Chondrocyte (in vitro differentiated cells): Measurements from ENCODE around the gene GCDH. TPM values are rescaled to one million over a fixed set of nuclear protein-coding genes. Genes with fewer than 3 reads are reported as not detected.

Experiments
- DNase-seq: peaks from one replicate; pipeline ENCODE4 v3.0.0; 2021; ENCODE audit warnings: mixed read lengths, low spot score
- H3K27ac Mint-ChIP-seq: one replicate; pipeline ENCODE4 v1.8.0; 2021; ENCODE audit warnings: mild to moderate bottlenecking, moderate library complexity, mixed read lengths; ENCODE audit not compliant: unreplicated experiment
- H3K27me3 Mint-ChIP-seq: 2 replicates; pipeline ENCODE4 v1.8.0; 2021; ENCODE audit warnings: low read depth, mixed read lengths
- H3K36me3 Mint-ChIP-seq: 2 replicates; pipeline ENCODE4 v1.8.0; 2021; ENCODE audit warnings: low read depth, mixed read lengths
- H3K4me1 Mint-ChIP-seq: 2 replicates; pipeline ENCODE4 v1.8.0; 2021; ENCODE audit warnings: low read depth, mild to moderate bottlenecking, mixed read lengths
- H3K4me3 Mint-ChIP-seq: one replicate; pipeline ENCODE4 v1.8.0; 2021; ENCODE audit warnings: mild to moderate bottlenecking, moderate library complexity, mixed read lengths; ENCODE audit not compliant: unreplicated experiment
- H3K9me3 Mint-ChIP-seq: 2 replicates; pipeline ENCODE4 v1.8.0; 2021; ENCODE audit warnings: low read depth, mixed read lengths
- CTCF ChIP-seq: fragments of 200-600 bp; sonication (generic); IDR thresholded peaks from 2 replicates; pipeline ENCODE4 v1.5.0; 2021; ENCODE audit warnings: antibody characterized with exemption, mild to moderate bottlenecking, moderate library complexity
- microRNA-seq: library from miRNA; unstranded; fragments of <30 nt; microRNA quantifications from one replicate; pipeline ENCODE4 v1.2.0, GENCODE V29; 2020; ENCODE audit warnings: borderline number of aligned reads
- total RNA-seq: library from RNA; stranded (reverse); gene quantifications from 3 replicates; pipeline ENCODE4 v1.2.1, GENCODE V29; 2021

GCDH gene
- total RNA-seq, 1 donor from 2014 or later: 13.2 TPM

GRCh38 chr19:12948612-12949362, 57.8 kb downstream of the GCDH start:
- Mint-ChIP-seq H3K9me3 (no peaks in the 10 kb centered on the region), H3K36me3 (peaks cover 24% of the 10 kb centered on the region), H3K27ac (no peak overlapping the region), H3K4me3 (no peak overlapping the region), H3K4me1 (peaks cover 57% of the 10 kb centered on the region), H3K27me3 (no peaks in the 10 kb centered on the region)
- TF ChIP-seq CTCF: no peak
- no peak for DNase-seq

Small RNAs within 50 kb of the gene (microRNA-seq; reads per million reads assigned to microRNA genes)
- gene MIR5695 (not detected), gene MIR6515 (2.8 reads per million), gene MIR6794 (not detected)

Other genes with a start within 250 kb of the GCDH start
- gene MAN2B1, start 224.4 kb upstream of the GCDH start, total RNA-seq: 86.6 to 104 TPM (median 99.5 TPM) in 3 replicates
- 9.6 to 13.5 TPM (median 12.7 TPM) in 3 replicates for gene WDR83, start 224.4 kb upstream of the GCDH start, total RNA-seq
- 37.8 to 48.8 TPM (median 47.5 TPM) in 3 replicates for gene DHPS, start 209.3 kb upstream of the GCDH start, total RNA-seq
- gene GNG14, start 203.2 kb upstream of the GCDH start, total RNA-seq: not detected in 3 replicates
- gene FBXW9, start 194.5 kb upstream of the GCDH start, total RNA-seq: 5.0 to 11.7 TPM (median 5.2 TPM) in 3 replicates
- gene TNPO2, start 167.2 kb upstream of the GCDH start, total RNA-seq: 64.5 to 82.7 TPM (median 71.8 TPM) in 3 replicates
- 132 to 145 TPM (median 137 TPM) in 3 replicates for gene TRIR, start 156.5 kb upstream of the GCDH start, total RNA-seq
- gene GET3, start 153.7 kb upstream of the GCDH start, total RNA-seq: 44.2 to 57.0 TPM (median 48.8 TPM) in 3 replicates
- not detected in 3 replicates for gene BEST2, start 139.4 kb upstream of the GCDH start, total RNA-seq
- gene HOOK2, start 115.6 kb upstream of the GCDH start, total RNA-seq: 26.8 to 34.0 TPM (median 30.5 TPM) in 3 replicates
- 99.0 to 129 TPM (median 122 TPM) in 3 replicates for gene JUNB, start 99.7 kb upstream of the GCDH start, total RNA-seq
- 184 to 211 TPM (median 190 TPM) in 3 replicates for gene PRDX2, start 89.4 kb upstream of the GCDH start, total RNA-seq
- 3.6 to 5.4 TPM (median 4.5 TPM) in 3 replicates for gene THSD8, start 89.1 kb upstream of the GCDH start, total RNA-seq
- gene RNASEH2A, start 84.6 kb upstream of the GCDH start, total RNA-seq: 9.9 to 22.8 TPM (median 11.9 TPM) in 3 replicates
- gene RTBDN, start 56.6 kb upstream of the GCDH start, total RNA-seq: not detected in 3 replicates
- 0.44 to 1.6 TPM (median 0.97 TPM) in 3 replicates for gene MAST1, start 52.6 kb upstream of the GCDH start, total RNA-seq
- 36.6 to 52.8 TPM (median 50.9 TPM) in 3 replicates for gene DNASE2, start 9.7 kb upstream of the GCDH start, total RNA-seq
- not detected in 3 replicates for gene KLF1, start 4.0 kb upstream of the GCDH start, total RNA-seq
- gene SYCE2, start 28.1 kb downstream of the GCDH start, total RNA-seq: 0.53 TPM in 1 of 3 replicates, not detected in the others
- gene FARSA, start 42.6 kb downstream of the GCDH start, total RNA-seq: 46.4 to 53.3 TPM (median 47.4 TPM) in 3 replicates
- 1,165 to 1,556 TPM (median 1,179 TPM) in 3 replicates for gene CALR, start 47.4 kb downstream of the GCDH start, total RNA-seq
- 71.6 to 94.9 TPM (median 72.4 TPM) in 3 replicates for gene RAD23A, start 54.7 kb downstream of the GCDH start, total RNA-seq
- gene GADD45GIP1, start 66.1 kb downstream of the GCDH start, total RNA-seq: 28.8 to 31.3 TPM (median 29.1 TPM) in 3 replicates
- 0.36 to 0.57 TPM (median 0.41 TPM) in 3 replicates for gene DAND5, start 78.4 kb downstream of the GCDH start, total RNA-seq
- gene NFIX, start 104.3 kb downstream of the GCDH start, total RNA-seq: 95.4 to 117 TPM (median 98.9 TPM) in 3 replicates
- gene LYL1, start 211.7 kb downstream of the GCDH start, total RNA-seq: 0.38 to 0.47 TPM in 2 of 3 replicates, not detected in the other
- gene TRMT1, start 225.6 kb downstream of the GCDH start, total RNA-seq: 25.4 to 35.8 TPM (median 28.9 TPM) in 3 replicates
- gene NACC1, start 227.1 kb downstream of the GCDH start, total RNA-seq: 45.2 to 49.5 TPM (median 47.3 TPM) in 3 replicates